WERI-Rb-1 (cell line): ENCODE measurements around the gene RNF112.

Experiments
- DNase-seq: peaks from one replicate; pipeline ENCODE4 v3.0.0-alpha.2; 2020
- H3K27ac ChIP-seq: fragments of 250-450 bp; sonication (Bioruptor Pico); 2 replicates; pipeline ENCODE4 v1.5.1; 2020; ENCODE audit warnings: mild to moderate bottlenecking, moderate library complexity
- H3K27me3 ChIP-seq: fragments of 250-450 bp; sonication (Bioruptor Pico); 2 replicates; pipeline ENCODE4 v1.5.1; 2021; ENCODE audit warnings: mild to moderate bottlenecking, low read depth, moderate library complexity; ENCODE audit not compliant: insufficient read depth, severe bottlenecking
- H3K36me3 ChIP-seq: fragments of 250-450 bp; sonication (Bioruptor Pico); 2 replicates; pipeline ENCODE4 v1.5.1; 2020; ENCODE audit warnings: mild to moderate bottlenecking, moderate library complexity
- H3K4me3 ChIP-seq: 2 replicates; pipeline ENCODE4 v1.5.1; 2011; ENCODE audit warnings: low read depth, mild to moderate bottlenecking, control low read depth, low read length
- H3K9me3 ChIP-seq: fragments of 250-450 bp; sonication (Bioruptor Pico); 2 replicates; pipeline ENCODE4 v1.5.1; 2021; ENCODE audit warnings: mild to moderate bottlenecking, moderate library complexity; ENCODE audit not compliant: severe bottlenecking
- CTCF ChIP-seq: IDR thresholded peaks from 2 replicates; pipeline ENCODE4 v1.5.1; 2011; ENCODE audit warnings: low read depth, mild to moderate bottlenecking, control low read depth, inconsistent platforms, low read length

RNF112 gene

GRCh38 chr17:19407601-19408345 lies 3.3 kb upstream of the RNF112 start:
- DNase-seq: no peak
- no peaks in the 10 kb centered on the region for H3K9me3 ChIP-seq

GRCh38 chr17:19408346-19408710 lies 2.7 kb upstream of the RNF112 start:
- Histone ChIP-seq H3K36me3 (no peaks in the 10 kb centered on the region), H3K27ac (peak overlapping the region; percentile 47), H3K4me3 (no peak overlapping the region), H3K9me3 (no peaks in the 10 kb centered on the region), H3K27me3 (no peaks in the 10 kb centered on the region)
- DNase-seq: peak; percentile 46
- TF ChIP-seq CTCF: no peak

More at GRCh38 chr17:19407601-19408345, 3.3 kb upstream of the RNF112 start:
- H3K4me3 ChIP-seq: no peak overlapping the region
- H3K36me3 ChIP-seq: no peaks in the 10 kb centered on the region
- no peaks in the 10 kb centered on the region for H3K27me3 ChIP-seq
- no peak for TF ChIP-seq CTCF
- H3K27ac ChIP-seq: peak overlapping the region; percentile 47

GRCh38 chr17:19409066-19409465 lies 2.0 kb upstream of the RNF112 start:
- no peaks in the 10 kb centered on the region for H3K36me3 ChIP-seq
- DNase-seq: no peak
- TF ChIP-seq CTCF: no peak
- no peak overlapping the region for H3K27ac ChIP-seq
- H3K4me3 ChIP-seq: no peak overlapping the region
- no peaks in the 10 kb centered on the region for H3K27me3 ChIP-seq
- no peaks in the 10 kb centered on the region for H3K9me3 ChIP-seq

- H3K9me3 ChIP-seq: no peaks in the 10 kb centered on the region
- no peak for DNase-seq
- H3K4me3 ChIP-seq: no peak overlapping the region
- no peak for TF ChIP-seq CTCF
- H3K27me3 ChIP-seq: no peaks in the 10 kb centered on the region
- no peak overlapping the region for H3K27ac ChIP-seq
- H3K36me3 ChIP-seq: no peaks in the 10 kb centered on the region
These were observed 1.5 kb upstream of the RNF112 start for GRCh38 chr17:19409509-19409908.

- Histone ChIP-seq H3K27me3 (no peaks in the 10 kb centered on the region), H3K36me3 (no peaks in the 10 kb centered on the region), H3K9me3 (no peaks in the 10 kb centered on the region), H3K27ac (0 out of 2 replicates have a peak overlapping the region, but pooled peaks have one; percentile 26), H3K4me3 (no peak overlapping the region)
- TF ChIP-seq CTCF: no peak
- DNase-seq: no peak
These were observed 941 bp upstream of the RNF112 start for GRCh38 chr17:19410091-19410490.

- no peaks in the 10 kb centered on the region for H3K9me3 ChIP-seq
- no peaks in the 10 kb centered on the region for H3K36me3 ChIP-seq
- peak overlapping the region; percentile 63 for H3K27ac ChIP-seq
- H3K4me3 ChIP-seq: no peak overlapping the region
- TF ChIP-seq CTCF: no peak
- DNase-seq: peak; percentile 79
- H3K27me3 ChIP-seq: no peaks in the 10 kb centered on the region
These were observed 599 bp downstream of the RNF112 start for GRCh38 chr17:19411631-19412030.
